Superior temporal gyrus (tissue), 1 donor: Measurements from ENCODE around the gene CDKL5.

Experiments used
- DNase-seq: peaks from one replicate; pipeline ENCODE4 v3.0.0-alpha.2; 2016; ENCODE audit errors: extremely low spot score

The CDKL5 gene

DNA sequence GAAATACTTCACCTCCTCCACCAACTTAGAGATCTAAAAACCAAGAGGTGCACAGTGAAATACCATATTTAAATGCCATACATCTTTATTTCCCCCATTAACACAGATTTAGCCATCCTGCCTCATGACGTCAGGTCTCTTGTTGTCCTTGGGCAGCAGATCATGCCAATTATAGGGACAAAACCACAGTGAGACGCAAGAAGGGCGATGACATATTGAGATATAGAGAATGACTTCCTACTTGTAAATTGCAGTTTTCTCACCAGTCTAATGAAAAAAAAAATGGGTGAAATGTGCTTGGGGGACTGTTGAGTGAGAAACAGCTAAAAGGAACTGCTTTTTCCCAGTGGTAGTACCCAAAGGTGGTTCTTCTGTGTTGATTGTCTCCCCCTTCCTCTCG is 222.2 kb downstream of the CDKL5 start:
- no peak for DNase-seq

DNA sequence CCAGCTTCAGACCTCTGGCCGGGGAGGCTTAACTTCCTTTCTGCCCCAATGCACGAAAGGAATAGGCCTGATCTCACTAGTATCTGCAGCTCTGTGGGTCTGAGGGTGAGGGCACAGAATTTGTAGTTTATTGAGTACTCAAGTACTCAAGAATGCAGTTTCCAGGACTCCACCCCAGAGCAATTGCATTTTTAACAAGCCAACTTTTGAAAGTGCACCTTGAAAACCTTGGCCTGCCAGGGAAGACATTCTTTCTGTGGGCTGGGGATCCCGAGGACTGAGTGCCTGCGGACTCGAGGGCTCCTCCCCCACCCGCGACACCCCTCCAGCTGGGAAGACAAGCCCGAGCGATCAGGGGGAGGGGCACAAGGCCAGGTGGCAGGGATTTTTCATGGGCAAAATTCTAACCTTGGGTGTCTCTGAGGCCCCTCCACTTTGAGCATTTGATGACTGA is 224.1 kb downstream of the CDKL5 start:
- DNase-seq: no peak

DNA sequence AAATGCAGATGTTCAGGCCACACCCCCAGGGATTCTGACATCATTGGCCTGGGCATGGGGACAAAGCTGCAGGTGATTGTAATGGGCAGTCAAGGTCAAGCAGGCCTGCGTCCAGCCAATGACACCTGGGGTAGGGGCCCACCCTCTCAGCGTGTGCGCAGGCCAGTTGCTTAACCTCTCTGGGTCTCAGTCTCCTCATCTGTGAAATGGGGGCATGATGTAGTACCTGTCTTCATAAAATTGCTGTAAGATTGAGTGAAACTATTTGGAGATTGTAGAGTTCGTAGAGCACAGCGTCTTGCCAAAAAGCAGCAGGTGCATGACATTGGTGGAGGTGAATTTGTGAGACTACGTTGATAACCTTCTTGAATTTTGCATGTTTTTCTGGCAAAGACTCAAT is 225.3 kb downstream of the CDKL5 start:
- DNase-seq: no peak

DNA sequence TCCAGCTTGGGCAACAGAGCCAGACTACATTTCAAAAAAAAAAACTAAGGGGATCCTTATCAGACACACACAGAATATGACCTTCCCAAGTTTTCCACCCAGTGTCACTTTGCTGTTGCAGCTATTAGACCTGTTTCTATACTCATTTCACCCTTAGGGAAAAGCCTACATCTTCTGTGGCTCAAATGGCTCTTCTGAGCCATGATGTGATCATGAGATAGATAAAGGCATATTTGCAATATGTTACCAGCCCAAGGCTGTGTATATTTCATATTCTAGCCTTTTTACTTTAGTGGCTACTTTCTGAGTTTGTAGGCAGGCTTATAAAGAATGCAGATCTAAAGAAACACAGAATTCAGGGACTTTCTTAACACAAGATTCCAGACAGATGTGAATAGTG is 227.2 kb downstream of the CDKL5 start:
- no peak for DNase-seq

DNA sequence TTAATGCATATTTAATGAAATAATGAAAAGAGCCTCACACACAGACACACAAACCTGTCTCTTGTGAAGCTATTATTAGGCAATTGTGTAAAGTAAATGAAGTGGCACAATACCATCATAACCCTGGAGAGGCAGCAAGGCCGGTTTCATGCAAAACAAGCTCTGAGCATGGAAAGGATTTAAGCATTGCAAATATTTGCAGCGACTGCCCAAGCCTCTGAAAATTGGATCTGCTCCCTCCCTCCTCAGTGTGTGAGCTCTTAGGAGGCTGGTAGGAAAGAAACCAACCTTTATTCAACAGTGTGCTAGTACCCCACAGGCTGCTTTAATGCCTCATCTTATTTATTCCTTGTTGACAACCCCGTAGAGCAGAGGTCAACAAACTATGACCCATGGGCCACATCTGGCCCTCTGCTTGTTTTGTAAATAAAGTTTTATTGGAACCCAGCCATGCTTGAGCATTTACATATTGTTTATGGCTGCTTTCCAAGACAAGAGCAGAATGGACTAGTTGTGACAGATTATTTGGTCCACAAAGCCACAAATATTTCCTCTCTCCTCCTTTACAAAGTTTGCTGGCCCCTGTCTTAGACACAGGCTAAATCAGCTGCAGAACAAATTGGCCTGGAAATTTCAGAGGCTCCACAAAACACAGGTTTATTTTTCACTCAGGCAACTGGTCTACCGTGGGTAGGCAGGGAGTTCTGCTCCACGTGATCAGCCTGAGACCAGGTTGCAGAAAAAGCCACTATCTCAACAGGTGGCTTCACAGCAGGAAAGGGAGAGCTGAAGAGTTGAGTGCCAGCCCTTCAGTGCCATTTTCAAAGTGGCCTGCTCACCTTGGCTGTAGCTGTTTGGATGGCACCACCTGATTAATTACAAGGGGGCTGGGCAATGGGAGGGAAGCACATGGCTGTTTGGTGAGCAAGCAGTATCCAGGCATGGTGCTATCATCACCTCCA is 229.7 kb downstream of the CDKL5 start:
- no peak for DNase-seq

DNA sequence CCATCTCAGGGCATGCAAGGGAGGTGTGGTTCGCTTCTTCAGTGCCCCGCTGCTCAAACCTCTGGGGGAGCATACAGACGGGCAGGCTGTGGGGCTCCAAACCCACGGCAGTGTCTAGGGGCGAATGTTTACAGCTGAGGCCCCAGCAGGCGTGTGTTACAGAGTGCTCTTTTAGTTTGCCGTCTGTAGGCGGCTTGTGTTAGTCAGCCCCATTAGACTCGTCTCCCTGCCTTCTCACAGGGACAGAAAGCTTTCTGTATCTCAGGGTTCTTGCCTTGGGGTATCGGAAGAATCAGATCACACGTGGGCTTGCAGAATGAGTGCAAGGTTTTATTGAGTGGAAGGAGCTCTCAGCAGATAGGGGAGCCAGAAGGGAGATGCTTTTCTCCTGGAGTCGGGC is 235.9 kb downstream of the CDKL5 start:
- DNase-seq: no peak

DNA sequence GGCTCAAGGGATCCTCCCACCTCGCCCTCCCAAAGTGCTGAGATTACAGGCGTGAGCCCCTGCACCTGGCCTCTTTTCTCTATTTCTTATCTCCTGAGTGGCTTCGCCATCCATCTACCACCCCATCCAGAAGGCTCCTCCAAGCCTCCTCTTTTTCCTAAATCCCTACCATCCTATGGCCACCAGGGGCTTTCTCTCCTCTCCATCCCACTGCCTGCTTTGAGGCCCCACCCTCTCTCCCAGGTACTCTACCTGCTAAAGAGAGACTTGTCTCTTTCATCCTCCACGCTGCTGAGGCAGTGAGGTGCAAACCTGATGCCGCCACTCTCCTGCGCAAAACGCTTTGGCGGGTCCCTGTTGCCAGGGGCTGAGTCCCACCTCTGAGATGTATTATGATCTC is 239.5 kb downstream of the CDKL5 start:
- no peak for DNase-seq

DNA sequence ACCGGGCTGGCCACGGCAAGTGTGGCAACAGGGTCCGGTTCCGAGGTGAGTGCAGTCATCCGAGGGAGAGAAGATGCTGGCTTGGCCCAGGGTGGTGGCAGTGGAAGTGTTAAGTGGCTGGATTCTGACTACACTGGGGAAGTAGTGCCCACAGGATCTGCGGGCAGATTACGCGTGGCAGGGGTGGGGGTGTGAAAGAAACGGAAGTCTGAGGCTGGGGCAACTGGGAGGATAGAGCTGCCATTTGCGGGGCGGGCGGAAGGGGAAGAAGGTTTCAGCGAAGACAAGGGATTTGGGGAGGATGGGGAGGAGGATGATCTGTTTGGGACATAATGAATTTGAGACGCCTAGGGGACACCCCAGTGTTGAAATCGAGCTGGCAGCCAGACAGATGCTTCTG is 241.2 kb downstream of the CDKL5 start:
- DNase-seq: no peak

DNA sequence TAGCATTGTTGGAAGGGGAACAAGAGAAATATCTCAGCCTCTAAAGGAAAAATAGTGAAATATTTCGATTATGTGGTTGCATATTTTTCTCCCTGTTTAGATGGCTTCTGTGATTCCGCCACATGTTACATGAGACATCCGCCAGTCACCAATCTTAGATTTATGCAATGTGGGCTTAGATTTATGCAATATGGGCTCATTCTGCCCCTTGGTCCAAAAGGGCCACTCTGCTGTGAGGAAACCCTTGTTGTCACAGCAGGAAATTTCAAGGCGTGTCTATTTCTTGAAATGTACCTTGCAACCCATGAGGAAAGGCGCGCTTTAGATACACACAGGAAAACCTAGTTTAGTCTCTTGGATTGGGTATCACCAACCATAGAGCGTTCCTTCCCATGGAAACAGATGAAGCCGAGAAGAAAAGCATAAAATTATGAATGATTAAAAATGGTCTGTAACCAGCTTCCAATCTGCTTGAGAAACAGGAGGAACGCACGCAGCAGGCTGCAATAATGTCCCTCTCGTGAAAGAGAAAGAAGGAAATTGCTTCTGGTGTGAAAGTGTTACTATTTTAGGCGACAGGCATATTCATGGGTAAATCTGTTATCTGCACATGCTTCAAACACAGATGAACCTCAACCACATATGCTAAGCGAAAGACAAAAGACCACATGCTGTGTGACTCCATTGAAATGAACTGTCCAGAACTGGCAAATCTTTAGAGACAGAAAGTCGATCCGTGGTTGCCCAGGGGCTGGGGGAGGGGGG is 242.8 kb downstream of the CDKL5 start:
- DNase-seq: no peak

DNA sequence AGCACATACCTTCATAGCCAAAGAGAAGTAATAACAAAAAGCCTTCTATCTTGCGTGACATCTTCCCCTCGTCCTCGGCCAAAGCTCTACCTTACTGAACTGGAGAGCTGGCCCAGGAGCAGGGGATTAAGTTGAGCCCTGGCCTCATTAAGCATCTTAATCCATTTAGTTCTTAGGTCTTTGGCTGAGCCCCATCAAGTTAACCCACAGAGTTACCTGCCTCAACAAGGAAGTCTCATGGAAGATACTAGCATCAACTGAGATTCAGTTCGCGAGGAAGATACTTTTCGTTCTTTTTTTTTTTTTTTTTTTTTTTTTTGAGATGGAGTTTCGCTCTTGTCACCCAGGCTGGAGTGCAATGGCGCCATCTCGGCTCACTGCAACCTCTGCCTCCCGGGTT is 246.6 kb downstream of the CDKL5 start, which contains the start of gene RS1:
RS1 (minus strand) TSS at position 101 of the 400 bp plus-strand sequence; CDS start at position 61, 40 bp downstream.
- no peak for DNase-seq

DNA sequence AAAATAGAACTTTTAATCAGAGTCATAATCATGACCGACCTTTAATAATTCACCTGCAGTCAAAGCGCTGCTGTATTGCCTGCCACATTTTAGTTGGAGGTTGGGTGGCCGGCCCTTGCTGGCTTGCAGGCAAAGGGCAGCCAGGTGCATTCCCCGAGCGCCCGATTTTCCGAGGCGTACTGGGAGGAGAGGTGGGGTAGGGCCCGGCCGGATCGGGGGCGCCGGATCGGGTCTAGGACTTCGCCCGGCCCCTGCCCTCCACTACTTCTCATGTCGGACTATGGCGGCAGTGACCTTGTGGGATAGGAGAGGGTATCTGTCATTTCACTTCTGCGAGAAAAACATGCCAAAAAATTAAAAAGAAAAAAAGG is 249.0 kb downstream of the CDKL5 start:
- DNase-seq: no peak

DNA sequence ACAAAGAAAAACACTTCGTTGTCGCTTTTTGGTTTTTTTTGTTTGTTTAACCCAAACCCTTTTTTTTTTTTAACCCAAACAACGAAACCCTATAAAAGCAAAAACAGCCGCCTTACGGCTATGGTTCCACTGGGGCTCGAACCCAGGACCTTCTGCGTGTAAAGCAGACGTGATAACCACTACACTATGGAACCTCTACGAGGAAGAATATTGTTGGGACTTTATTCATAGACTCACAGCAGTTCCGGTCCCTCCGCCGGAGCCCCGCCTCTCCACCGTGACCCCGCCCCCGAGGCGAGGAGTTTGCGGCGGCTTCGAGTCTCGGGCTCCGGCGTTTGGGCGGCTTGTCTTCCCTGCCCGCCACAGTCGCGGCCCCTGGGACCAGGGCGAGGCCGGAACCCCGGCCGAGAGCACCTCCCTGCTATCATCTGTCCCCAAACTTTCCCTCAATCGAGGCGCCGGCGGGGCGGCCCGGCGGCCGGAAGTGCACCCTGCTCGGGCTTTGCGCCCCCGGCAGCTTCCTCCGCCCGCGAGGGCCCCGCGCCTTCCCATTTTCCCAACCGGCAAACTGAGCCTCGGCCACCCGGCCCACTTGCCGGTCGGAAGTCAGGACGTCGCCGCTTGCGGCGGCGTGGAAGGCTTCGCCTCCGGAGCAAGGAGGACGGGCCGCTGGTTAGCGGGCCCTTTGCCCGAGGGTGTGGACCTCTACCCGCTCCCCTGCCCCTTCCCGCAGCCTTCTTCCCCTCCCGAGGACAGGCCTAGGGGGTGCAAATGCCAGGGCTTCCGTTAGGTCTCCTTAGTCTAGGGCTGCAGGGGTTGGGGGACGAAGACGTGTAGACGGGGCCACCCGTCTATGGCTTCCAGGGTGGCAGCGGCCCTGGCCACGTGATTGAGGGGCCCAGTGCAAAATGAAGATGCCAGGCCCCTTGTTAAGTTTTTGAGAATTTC is 249.7 kb downstream of the CDKL5 start:
- DNase-seq: peak; percentile 92

DNA sequence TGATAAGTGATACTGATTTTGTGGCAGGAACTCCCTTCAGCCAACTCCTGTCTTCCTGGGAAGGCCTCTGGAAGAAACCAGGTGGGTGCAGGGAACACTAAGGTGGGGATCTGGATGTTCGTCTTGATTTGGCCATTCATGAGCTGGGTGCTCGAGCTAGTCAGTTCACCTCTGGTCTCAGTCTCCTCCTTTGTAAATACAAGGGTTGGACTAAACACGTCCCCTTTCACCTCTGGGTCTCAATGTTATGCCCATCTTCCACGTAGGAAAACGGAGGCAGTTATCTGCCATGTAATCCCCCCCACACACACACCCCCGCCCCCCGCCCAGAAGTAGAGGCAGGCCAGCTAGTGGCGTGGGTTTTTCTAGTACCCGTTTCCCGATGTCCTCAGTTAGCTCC is 250.6 kb downstream of the CDKL5 start:
- DNase-seq: no peak

DNA sequence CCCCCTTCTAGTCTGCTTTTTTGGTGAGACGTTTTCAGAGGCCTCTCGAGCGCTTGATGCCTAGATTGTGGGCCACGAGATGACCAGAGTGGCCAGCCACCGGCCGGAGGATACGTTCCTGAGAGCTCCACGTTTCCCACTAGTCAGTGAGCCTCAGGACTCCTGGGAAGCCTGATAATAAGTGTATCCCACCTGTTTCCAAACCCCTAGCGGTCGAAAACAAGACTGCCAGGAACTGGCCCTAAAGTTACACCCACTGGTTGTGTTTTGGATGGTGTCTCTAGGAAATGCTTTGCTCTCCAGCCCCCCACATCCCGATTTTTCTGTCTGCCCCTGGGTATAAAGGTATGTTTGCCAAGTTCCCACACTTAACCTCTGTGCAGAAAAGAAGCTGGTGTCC is 251.1 kb downstream of the CDKL5 start:
- no peak for DNase-seq

DNA sequence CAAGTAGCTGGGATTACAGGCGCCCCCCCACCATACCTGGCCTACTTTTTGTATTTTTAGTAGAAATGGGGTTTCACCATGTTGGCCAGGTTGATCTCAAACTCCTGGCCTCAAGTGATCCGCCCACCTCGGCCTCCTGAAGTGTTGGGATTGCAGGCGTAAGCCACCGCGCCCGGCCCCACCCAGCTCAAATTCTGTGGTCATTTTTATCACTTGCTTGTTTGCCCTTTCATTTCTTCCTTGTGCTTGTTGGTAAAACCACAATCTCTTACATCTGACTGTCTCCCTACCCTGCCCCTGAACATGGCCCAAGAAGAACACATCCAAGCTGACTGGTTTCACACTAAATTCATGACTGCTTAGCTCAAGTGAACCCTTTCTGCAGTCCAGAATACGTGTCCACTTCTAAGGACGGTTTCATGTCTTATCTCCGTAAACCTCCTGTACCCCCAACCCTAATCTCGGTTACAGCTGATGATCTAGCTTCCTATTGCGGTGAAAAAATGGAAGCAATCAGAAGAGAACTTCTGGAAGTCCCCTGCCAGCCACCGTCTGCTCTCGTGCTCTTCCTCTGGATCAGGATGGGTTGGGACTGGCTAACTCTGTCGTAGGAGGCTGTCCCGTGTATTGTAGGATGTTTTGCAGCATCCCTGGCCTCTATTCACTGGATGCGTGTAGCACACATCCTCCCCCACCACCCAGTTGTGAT is 251.9 kb downstream of the CDKL5 start:
- no peak for DNase-seq

DNA sequence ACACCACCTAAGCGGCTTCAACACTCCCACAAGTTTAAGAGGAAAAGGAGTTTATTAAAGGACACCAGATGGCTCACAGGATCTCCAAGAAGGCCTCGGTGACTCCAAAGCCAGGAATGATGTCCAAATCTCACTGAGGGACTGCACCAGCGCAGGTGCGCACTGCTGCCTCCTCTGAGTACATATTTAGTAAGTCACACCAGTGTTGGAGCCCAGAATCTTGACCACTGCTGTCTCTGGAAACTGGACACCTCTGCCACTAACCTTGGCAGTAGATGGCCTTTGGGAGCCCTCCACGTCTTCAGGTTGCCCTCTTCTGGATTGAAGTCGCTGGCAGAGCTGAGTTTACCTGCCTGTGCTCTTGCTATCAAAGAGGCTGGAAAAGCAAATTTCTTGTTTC is 256.6 kb downstream of the CDKL5 start:
- DNase-seq: no peak

DNA sequence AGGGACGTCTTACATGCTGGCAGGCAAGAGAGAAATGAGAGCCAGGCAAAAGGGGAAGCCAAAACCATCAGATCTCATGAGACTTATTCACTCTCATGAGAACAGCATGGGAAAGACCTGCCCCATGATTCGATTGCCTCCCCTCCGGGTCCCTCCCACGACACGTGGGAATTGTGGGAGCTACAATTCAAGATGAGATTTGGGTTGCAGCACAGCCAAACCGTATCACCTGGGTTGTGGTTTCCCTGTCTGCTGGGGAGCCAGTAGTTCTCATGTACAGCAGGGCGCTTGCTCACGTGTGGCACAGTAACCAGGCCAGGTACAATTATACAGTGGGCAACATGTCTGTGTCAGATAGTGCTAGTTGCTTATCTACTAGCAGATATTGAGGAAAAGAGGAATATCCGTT is 257.6 kb downstream of the CDKL5 start:
- no peak for DNase-seq

DNA sequence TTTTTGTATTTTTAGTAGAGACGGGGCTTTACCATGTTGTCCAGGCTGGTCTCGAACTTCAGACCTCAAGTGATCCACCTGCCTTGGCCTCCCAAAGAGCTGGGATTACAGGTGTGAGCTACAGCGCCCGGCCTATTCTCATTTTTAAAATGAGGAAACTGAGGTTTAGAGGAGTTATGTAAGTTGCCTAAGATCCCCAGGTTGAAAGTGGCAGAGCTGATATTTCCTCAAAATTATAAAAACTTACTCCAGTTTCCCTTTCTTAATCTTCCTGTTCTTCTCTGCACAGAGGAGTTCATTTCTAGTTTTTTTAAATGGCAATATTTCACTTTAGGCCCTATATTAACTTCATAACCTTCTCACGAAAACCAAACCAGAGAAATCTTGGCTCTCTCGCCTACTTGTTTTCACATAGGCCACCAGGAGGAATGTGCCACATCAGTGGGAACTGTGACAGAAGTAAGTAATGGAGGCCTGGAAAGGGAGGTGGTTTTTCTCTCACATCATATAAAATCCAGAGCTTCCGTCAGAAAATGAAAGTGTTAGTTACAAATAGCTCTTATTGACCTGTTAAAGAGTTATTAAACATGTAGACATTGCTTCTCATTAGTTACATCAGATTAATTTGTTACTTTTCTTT is 262.6 kb downstream of the CDKL5 start:
- no peak for DNase-seq

DNA sequence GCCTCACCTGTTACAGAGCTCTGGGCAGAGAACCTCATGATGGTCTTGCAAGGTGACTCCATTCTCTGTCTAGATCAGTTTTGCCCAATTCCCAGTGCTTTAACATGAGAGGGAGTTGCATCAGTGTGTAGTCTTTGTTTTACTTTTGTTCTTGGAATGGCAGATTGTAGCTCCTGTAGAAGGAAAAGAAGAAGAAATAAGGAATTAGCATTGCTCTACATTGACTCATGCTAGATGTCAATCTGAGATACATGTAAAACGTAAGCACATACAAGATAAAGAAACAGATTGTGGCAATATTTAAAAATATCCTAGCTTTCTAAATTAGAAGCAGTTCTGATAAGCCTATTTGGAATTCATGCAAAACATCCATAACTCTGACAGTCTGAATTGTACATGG is 266.0 kb downstream of the CDKL5 start:
- DNase-seq: no peak

DNA sequence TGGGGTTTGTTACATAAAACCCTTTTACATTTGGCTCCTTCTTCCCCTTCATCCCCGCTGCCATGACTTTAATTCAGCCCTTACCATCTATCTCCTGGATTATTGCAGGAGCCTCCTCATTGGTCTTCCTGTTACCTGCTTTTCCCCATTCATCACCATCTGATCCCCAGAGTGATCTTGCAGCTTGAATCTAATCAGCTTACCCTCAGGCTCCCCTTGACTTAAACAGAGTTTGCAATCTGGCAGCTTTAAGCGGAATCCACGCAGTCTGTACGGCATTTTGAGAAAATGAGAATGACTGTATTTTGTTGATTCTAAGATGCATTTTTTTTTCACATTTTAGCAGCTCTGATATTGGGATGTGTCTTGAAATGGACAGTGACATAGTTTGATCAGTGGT is 267.1 kb downstream of the CDKL5 start:
- DNase-seq: no peak

DNA sequence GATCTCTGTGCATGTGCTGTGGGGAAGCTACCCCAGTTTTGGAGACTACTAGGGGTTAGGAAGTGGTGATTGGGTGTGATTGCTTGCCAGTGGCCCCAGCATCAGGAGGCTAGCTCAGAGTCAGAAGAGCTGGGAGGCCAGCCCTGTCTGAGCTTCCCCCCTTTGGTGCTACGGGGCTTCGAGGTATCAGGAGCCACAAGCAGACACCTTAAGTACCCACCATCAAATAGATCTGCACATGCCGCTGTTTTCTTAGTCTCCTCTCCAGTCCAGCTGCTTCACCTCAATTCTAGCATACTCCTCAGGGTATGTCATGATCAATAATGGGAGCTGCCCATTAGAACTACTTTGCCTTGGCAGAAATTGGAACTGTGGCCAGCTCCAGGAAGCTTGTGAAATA is 271.2 kb downstream of the CDKL5 start:
- no peak for DNase-seq
